Hepatocyte (in vitro differentiated cells): ENCODE measurements around the gene IFNA4. TPM values are rescaled to one million over a fixed set of nuclear protein-coding genes. Genes with fewer than 3 reads are reported as not detected.
"Not testable (repeated sequence)": the region's sequence is repeated elsewhere in the genome, so short reads cannot be mapped to it uniquely, and the experiment has no call there.

ENCODE experiments used
- DNase-seq: peaks from one replicate; pipeline ENCODE4 v3.0.0-alpha.2; 2016; ENCODE audit warnings: low spot score
- H2AFZ ChIP-seq: fragments of 200-600 bp; sonication (generic); 2 replicates; pipeline ENCODE4 v1.6.0; 2016; ENCODE audit warnings: antibody characterized with exemption, mild to moderate bottlenecking
- H3K27ac ChIP-seq: fragments of 200-600 bp; sonication (generic); 2 replicates; pipeline ENCODE4 v1.5.1; 2016; ENCODE audit warnings: mild to moderate bottlenecking
- H3K27me3 ChIP-seq: fragments of 200-600 bp; sonication (generic); 2 replicates; pipeline ENCODE4 v1.6.1; 2016
- H3K36me3 ChIP-seq: fragments of 200-600 bp; sonication (generic); replicated peaks from 2 replicates; pipeline ENCODE4 v1.5.1; 2016; ENCODE audit warnings: low read depth; ENCODE audit not compliant: insufficient read depth
- H3K4me1 ChIP-seq: fragments of 200-600 bp; sonication (generic); 2 replicates; pipeline ENCODE4 v1.5.1; 2016; ENCODE audit warnings: mild to moderate bottlenecking, moderate library complexity; ENCODE audit not compliant: insufficient read depth
- H3K4me2 ChIP-seq: fragments of 200-600 bp; sonication (generic); 2 replicates; pipeline ENCODE4 v1.6.0; 2016
- H3K4me3 ChIP-seq: fragments of 200-600 bp; sonication (generic); 2 replicates; pipeline ENCODE4 v1.5.1; 2016; ENCODE audit warnings: mild to moderate bottlenecking
- H3K79me2 ChIP-seq: fragments of 200-600 bp; sonication (generic); 2 replicates; pipeline ENCODE4 v1.6.0; 2017; ENCODE audit warnings: mild to moderate bottlenecking
- H3K9me2 ChIP-seq: fragments of 200-600 bp; sonication (generic); replicated peaks from 2 replicates; pipeline ENCODE4 v1.6.0; 2017; ENCODE audit warnings: mild to moderate bottlenecking; ENCODE audit not compliant: insufficient read depth
- H3K9me3 ChIP-seq: fragments of 200-600 bp; sonication (generic); 2 replicates; pipeline ENCODE4 v1.5.1; 2016; ENCODE audit warnings: low read depth, mild to moderate bottlenecking
- H4K20me1 ChIP-seq: fragments of 200-600 bp; sonication (generic); 2 replicates; pipeline ENCODE4 v1.6.0; 2016; ENCODE audit warnings: mild to moderate bottlenecking; ENCODE audit not compliant: insufficient read depth, poor library complexity, severe bottlenecking
- EZH2 ChIP-seq: fragments of 200-600 bp; sonication (generic); IDR thresholded peaks from 2 replicates; pipeline ENCODE4 v1.6.1; 2016; ENCODE audit warnings: antibody characterized with exemption, mild to moderate bottlenecking, borderline replicate concordance
- EZH2phosphoT487 ChIP-seq: fragments of 200-600 bp; sonication (generic); IDR thresholded peaks from one replicate; pipeline ENCODE4 v1.6.1; 2018; ENCODE audit warnings: antibody characterized with exemption, mild to moderate bottlenecking, low read depth, moderate library complexity; ENCODE audit not compliant: unreplicated experiment, severe bottlenecking
- WGBS: methylation state at CpG from one replicate; pipeline ENCODE4 v1.1.6; 2016; ENCODE audit warnings: low lambda C conversion rate; ENCODE audit errors: missing lambda C conversion rate; 5-methylcytosine and 5-hydroxymethylcytosine counted together
- polyA plus RNA-seq: library from polyadenylated mRNA; unstranded; fragments of >200 nt; fragmentation: Nextera tagmentation; extraction: Ambion mirVana; gene quantifications from 2 replicates; pipeline ENCODE4 v1.2.1, GENCODE V29; 2016
- total RNA-seq: library from RNA; depleted of rRNA; stranded (reverse); fragments of >200 nt; gene quantifications from 2 replicates; pipeline ENCODE4 v1.2.3, GENCODE V29; 2014
- TF ChIP-seq, protein P1 (sequence below): fragments of 200-600 bp; sonication (generic); IDR thresholded peaks from 2 replicates; pipeline ENCODE4 v1.5.1; 2016; ENCODE audit warnings: antibody characterized with exemption, mild to moderate bottlenecking; ENCODE audit not compliant: poor library complexity

IFNA4 gene
- total RNA-seq (not detected in 2 replicates), polyA plus RNA-seq (not detected in 2 replicates)

DNA sequence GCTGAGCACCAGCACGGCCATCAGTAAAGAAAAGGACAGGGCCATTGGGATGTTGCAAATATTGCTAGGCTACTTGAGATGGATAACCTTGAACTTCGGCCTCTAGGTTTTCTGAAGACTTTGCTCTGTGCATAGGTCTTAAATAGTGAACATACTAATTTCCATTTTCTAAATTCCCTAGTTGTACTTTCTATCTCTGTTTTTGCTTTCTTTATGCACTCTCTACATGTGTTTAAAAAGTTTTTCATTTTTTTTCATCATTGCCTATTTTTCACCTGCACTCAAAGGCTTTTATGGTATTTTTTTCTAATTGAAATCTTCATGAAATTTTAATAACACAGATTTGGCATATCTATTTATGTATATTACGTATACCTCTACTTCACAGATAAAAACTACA is at the start of gene IFNA4:
TSS of gene IFNA4 (minus strand) at position 101 of the 400 bp plus-strand sequence. CDS start at position 45, 56 bp downstream.
- H3K9me3 ChIP-seq, H3K4me2 ChIP-seq, H3K4me3 ChIP-seq, DNase-seq, H3K27me3 ChIP-seq, H3K79me2 ChIP-seq, H4K20me1 ChIP-seq, H2AFZ ChIP-seq, H3K27ac ChIP-seq, H3K9me2 ChIP-seq, H3K4me1 ChIP-seq, H3K36me3 ChIP-seq: not testable (repeated sequence)
- 90% methylated on average over 3 of the region's 3 CpGs for WGBS

DNA sequence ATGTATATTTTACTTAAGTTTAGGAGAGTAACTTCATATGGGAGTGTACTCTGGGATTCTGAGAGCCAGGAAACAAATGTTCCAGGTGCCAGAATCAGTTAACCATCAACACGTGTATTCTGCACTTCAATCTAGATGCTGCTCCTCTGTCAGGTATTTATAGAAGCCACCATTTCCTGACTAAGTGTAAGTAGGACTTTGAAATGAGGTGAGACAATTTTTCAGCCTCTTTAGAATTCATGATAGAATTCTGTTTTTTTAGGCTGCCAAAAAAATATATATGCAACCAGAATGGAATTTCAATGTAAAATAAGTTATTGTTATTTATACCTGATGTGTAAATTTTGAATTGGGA is 49.0 kb upstream of the IFNA4 start:
- H3K27ac ChIP-seq, H3K79me2 ChIP-seq, H3K4me2 ChIP-seq, H3K4me3 ChIP-seq, H3K9me3 ChIP-seq, H3K27me3 ChIP-seq, H3K9me2 ChIP-seq, H4K20me1 ChIP-seq, H2AFZ ChIP-seq, DNase-seq, H3K36me3 ChIP-seq, H3K4me1 ChIP-seq: not testable (repeated sequence)
- 29% methylated on average over 1 of the region's 1 CpG for WGBS

DNA sequence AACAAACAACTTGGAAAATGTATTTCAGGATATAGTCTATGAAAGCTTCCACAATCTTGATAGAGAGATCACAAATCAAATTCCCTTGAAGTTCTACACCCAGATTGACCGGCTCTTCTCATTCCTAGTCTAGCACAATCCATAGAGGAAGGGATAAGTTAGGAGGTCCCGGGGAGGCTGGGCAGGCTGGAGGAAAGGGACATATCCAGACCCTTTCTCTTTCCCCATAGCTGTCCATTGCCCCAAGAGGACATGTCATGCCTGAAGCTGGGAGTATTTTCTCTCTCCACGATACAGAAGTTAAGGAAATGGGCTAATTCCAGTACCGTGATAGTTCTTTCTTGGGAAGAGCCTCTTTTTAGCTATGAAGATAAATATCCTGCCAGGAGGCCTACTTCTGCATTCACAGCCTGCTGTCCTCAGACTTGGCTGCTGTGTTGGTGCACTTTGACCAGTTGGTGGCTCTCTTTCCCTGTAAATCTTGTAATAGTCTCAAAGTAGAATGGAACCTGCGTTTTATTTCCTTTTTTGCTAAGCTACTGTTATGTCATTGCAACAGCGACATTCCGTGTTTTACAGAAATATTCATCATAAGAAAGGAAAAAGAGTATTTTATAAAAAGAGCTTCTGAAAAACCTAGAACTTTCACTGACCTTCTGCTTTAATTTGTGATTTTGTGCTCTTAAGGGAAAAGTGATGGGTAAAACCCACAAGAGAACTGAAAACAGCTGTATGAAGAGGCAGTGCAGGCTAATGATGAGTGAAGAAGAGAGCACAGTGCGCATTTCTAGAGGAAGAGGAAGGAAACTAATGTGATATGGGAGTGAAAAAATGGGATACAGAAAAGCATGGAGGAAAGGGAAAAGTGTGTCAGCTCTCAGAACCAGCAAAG is 48.3 kb upstream of the IFNA4 start:
- H3K4me2 ChIP-seq, result peak overlapping the region; percentile 8
- not testable (repeated sequence) for H3K27me3 ChIP-seq, H3K4me1 ChIP-seq, H3K27ac ChIP-seq, H3K79me2 ChIP-seq, H4K20me1 ChIP-seq, H2AFZ ChIP-seq, H3K4me3 ChIP-seq, H3K9me3 ChIP-seq, H3K36me3 ChIP-seq, H3K9me2 ChIP-seq
- TF ChIP-seq, protein P1, sequence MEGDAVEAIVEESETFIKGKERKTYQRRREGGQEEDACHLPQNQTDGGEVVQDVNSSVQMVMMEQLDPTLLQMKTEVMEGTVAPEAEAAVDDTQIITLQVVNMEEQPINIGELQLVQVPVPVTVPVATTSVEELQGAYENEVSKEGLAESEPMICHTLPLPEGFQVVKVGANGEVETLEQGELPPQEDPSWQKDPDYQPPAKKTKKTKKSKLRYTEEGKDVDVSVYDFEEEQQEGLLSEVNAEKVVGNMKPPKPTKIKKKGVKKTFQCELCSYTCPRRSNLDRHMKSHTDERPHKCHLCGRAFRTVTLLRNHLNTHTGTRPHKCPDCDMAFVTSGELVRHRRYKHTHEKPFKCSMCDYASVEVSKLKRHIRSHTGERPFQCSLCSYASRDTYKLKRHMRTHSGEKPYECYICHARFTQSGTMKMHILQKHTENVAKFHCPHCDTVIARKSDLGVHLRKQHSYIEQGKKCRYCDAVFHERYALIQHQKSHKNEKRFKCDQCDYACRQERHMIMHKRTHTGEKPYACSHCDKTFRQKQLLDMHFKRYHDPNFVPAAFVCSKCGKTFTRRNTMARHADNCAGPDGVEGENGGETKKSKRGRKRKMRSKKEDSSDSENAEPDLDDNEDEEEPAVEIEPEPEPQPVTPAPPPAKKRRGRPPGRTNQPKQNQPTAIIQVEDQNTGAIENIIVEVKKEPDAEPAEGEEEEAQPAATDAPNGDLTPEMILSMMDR, result peak; percentile 70
- peak; percentile 62 for DNase-seq
- 37% methylated on average over 8 of the region's 8 CpGs for WGBS

DNA sequence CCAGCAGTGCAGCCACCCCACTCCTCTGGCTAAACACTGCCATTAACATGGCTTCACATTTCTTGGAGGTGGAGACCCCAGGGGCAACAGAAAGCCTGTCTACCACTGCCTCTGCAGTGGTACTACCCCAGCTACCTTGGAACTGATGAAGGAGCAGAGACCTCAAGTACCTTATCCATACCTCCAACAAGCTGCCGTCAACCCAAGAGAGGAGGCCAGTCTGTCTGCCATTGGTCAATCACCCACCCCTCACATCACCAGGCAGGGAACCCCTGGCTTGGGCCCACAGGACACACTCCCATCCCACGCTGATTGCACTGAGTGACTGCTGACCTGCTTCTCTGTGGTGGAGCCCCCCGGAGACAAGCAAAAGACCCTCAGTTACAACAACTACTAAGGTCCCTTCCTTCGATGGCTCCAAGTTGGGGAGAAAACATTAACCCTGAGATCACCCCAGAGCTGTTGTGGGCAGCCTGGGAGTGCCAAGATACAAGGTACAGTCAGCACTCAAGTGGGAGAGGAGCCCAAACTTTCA is 46.8 kb upstream of the IFNA4 start:
- Histone ChIP-seq H3K9me3 (no peaks in the 10 kb centered on the region), H3K9me2 (no peaks in the 10 kb centered on the region), H3K4me3 (no peak overlapping the region), H3K4me2 (no peak overlapping the region), H2AFZ (no peak overlapping the region), H4K20me1 (no peaks in the 10 kb centered on the region), H3K27ac (no peak overlapping the region), H3K4me1 (no peaks in the 10 kb centered on the region), H3K36me3 (no peaks in the 10 kb centered on the region), H3K27me3 (peaks cover 6% of the 10 kb centered on the region), H3K79me2 (no peaks in the 10 kb centered on the region)
- DNase-seq, result no peak
- TF ChIP-seq EZH2 (no peak), EZH2phosphoT487 (no peak)
- TF ChIP-seq, protein P1, result no peak
- 90% methylated on average over 4 of the region's 4 CpGs for WGBS
